Measurements from ENCODE around the gene TBC1D1.

DNA sequence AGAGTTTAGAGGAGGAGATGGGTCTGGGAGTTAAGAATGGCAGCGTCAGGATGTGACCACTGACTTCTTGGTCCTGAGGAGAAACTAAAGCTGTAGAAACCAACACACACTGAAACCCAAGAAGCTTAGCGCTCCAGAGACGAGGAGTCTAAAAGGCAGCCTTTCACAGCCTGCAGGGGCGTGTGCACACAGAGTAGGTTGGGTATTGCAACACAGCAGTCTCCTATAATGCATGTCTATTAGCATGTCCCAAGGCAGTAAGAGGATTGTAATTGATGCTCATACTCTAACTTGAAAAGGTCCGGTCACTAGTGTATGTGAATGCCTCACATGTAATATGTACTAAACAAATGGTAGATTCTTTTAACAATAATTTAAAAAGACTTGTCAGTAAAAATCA, 126.7 kb downstream of the TBC1D1 start:
- TF ChIP-seq, protein P1, sequence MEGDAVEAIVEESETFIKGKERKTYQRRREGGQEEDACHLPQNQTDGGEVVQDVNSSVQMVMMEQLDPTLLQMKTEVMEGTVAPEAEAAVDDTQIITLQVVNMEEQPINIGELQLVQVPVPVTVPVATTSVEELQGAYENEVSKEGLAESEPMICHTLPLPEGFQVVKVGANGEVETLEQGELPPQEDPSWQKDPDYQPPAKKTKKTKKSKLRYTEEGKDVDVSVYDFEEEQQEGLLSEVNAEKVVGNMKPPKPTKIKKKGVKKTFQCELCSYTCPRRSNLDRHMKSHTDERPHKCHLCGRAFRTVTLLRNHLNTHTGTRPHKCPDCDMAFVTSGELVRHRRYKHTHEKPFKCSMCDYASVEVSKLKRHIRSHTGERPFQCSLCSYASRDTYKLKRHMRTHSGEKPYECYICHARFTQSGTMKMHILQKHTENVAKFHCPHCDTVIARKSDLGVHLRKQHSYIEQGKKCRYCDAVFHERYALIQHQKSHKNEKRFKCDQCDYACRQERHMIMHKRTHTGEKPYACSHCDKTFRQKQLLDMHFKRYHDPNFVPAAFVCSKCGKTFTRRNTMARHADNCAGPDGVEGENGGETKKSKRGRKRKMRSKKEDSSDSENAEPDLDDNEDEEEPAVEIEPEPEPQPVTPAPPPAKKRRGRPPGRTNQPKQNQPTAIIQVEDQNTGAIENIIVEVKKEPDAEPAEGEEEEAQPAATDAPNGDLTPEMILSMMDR (conservative IDR thresholded peaks at IDR 0.05; ENCODE audit: low read depth, low read length) = no peak
- TF ChIP-seq EZH2 (IDR thresholded peaks at IDR 0.05; ENCODE audit: borderline replicate concordance, low read depth, low read length, poor library complexity, severe bottlenecking) = no peak
